Osteocyte (in vitro differentiated cells): ENCODE measurements around the gene AK8. TPM values are rescaled to one million over a fixed set of nuclear protein-coding genes. Genes with fewer than 3 reads are reported as not detected.

ENCODE experiments used
- DNase-seq: peaks from one replicate; pipeline ENCODE4 v3.0.0; 2021; ENCODE audit warnings: mixed read lengths; ENCODE audit not compliant: unreplicated experiment; ENCODE audit errors: extremely low spot score
- H3K27ac Mint-ChIP-seq: one replicate; pipeline ENCODE4 v1.8.0; 2021; ENCODE audit warnings: mild to moderate bottlenecking, mixed read lengths; ENCODE audit not compliant: unreplicated experiment
- H3K27me3 Mint-ChIP-seq: one replicate; pipeline ENCODE4 v1.8.0; 2021; ENCODE audit warnings: mixed read lengths; ENCODE audit not compliant: unreplicated experiment
- H3K36me3 Mint-ChIP-seq: one replicate; pipeline ENCODE4 v1.8.0; 2021; ENCODE audit warnings: mixed read lengths; ENCODE audit not compliant: unreplicated experiment
- H3K4me1 Mint-ChIP-seq: one replicate; pipeline ENCODE4 v1.8.0; 2021; ENCODE audit warnings: mixed read lengths; ENCODE audit not compliant: unreplicated experiment
- H3K4me3 Mint-ChIP-seq: one replicate; pipeline ENCODE4 v1.8.0; 2021; ENCODE audit warnings: mild to moderate bottlenecking, moderate library complexity, mixed read lengths; ENCODE audit not compliant: unreplicated experiment
- H3K9me3 Mint-ChIP-seq: one replicate; pipeline ENCODE4 v1.8.0; 2021; ENCODE audit warnings: mixed read lengths; ENCODE audit not compliant: unreplicated experiment
- total RNA-seq: library from RNA; stranded (reverse); gene quantifications from 2 replicates; pipeline ENCODE4 v1.2.1, GENCODE V29; 2021
- TF ChIP-seq, protein P1 (sequence below): fragments of 200-600 bp; sonication (generic); IDR thresholded peaks from 2 replicates; pipeline ENCODE4 v1.5.0; 2021; ENCODE audit warnings: antibody characterized with exemption, mild to moderate bottlenecking, moderate library complexity

AK8 gene
- total RNA-seq, 1 donor from 2014 or later, result 0.91 TPM

- no peaks in the 10 kb centered on the region for H3K36me3 Mint-ChIP-seq
- H3K4me3 Mint-ChIP-seq, result no peak overlapping the region
- DNase-seq, result no peak
- no peaks in the 10 kb centered on the region for H3K4me1 Mint-ChIP-seq
- H3K27ac Mint-ChIP-seq, result no peak overlapping the region
- H3K9me3 Mint-ChIP-seq, result no peaks in the 10 kb centered on the region
- peaks cover 39% of the 10 kb centered on the region for H3K27me3 Mint-ChIP-seq
- TF ChIP-seq, protein P1, sequence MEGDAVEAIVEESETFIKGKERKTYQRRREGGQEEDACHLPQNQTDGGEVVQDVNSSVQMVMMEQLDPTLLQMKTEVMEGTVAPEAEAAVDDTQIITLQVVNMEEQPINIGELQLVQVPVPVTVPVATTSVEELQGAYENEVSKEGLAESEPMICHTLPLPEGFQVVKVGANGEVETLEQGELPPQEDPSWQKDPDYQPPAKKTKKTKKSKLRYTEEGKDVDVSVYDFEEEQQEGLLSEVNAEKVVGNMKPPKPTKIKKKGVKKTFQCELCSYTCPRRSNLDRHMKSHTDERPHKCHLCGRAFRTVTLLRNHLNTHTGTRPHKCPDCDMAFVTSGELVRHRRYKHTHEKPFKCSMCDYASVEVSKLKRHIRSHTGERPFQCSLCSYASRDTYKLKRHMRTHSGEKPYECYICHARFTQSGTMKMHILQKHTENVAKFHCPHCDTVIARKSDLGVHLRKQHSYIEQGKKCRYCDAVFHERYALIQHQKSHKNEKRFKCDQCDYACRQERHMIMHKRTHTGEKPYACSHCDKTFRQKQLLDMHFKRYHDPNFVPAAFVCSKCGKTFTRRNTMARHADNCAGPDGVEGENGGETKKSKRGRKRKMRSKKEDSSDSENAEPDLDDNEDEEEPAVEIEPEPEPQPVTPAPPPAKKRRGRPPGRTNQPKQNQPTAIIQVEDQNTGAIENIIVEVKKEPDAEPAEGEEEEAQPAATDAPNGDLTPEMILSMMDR, result no peak
Observed at GRCh38 chr9:132730054-132731033, 147.7 kb downstream of the AK8 start.

- H3K36me3 Mint-ChIP-seq, result no peaks in the 10 kb centered on the region
- DNase-seq, result no peak
- H3K27me3 Mint-ChIP-seq, result peaks cover 39% of the 10 kb centered on the region
- H3K9me3 Mint-ChIP-seq, result no peaks in the 10 kb centered on the region
- TF ChIP-seq, protein P1, result no peak
- no peaks in the 10 kb centered on the region for H3K4me1 Mint-ChIP-seq
- H3K27ac Mint-ChIP-seq, result no peak overlapping the region
- no peak overlapping the region for H3K4me3 Mint-ChIP-seq
Observed at GRCh38 chr9:132729235-132729890, 148.7 kb downstream of the AK8 start.

- Mint-ChIP-seq H3K9me3 (no peaks in the 10 kb centered on the region), H3K4me3 (no peak overlapping the region), H3K27ac (no peak overlapping the region), H3K27me3 (peaks cover 33% of the 10 kb centered on the region), H3K4me1 (no peaks in the 10 kb centered on the region), H3K36me3 (no peaks in the 10 kb centered on the region)
- TF ChIP-seq, protein P1, result no peak
- DNase-seq, result no peak
Observed at GRCh38 chr9:132728497-132728896, 149.6 kb downstream of the AK8 start.

GRCh38 chr9:132728071-132728470 lies 150.0 kb downstream of the AK8 start:
- Mint-ChIP-seq H3K27ac (no peak overlapping the region), H3K36me3 (no peaks in the 10 kb centered on the region), H3K27me3 (peaks cover 30% of the 10 kb centered on the region), H3K4me1 (no peaks in the 10 kb centered on the region), H3K9me3 (no peaks in the 10 kb centered on the region), H3K4me3 (no peak overlapping the region)
- no peak for DNase-seq
- TF ChIP-seq, protein P1, result no peak

DNA sequence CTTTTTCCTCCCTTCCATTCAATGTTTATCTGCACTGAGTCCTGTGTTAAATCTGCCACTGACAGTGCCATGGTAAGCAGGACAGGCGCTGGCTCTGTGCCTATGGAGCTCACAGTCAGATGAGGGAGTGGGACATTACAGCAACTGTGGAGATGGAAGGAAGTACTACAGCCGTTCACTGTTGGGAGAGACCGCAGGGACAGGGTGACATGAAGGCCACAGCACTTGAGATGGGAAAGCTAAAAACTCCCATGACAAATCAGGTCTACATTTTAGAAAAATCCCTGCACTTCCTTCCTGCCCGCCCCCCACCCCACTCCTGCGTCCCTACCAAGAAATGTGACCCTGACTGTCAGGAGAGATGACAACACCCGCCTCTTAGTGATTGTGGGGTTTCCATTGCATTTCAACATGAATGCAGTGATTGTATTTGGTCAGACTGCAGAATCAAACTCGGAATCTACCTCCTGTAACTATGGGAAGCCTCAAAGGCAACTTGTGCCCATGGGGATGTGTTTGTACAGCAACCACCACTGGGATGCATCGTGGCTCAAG lies 151.4 kb downstream of the AK8 start:
- Mint-ChIP-seq H3K4me1 (no peaks in the 10 kb centered on the region), H3K9me3 (no peaks in the 10 kb centered on the region), H3K27ac (no peak overlapping the region), H3K36me3 (no peaks in the 10 kb centered on the region), H3K27me3 (peaks cover 24% of the 10 kb centered on the region), H3K4me3 (no peak overlapping the region)
- no peak for DNase-seq
- TF ChIP-seq, protein P1, result no peak
